ENCODE data around the gene DPP6.

The DPP6 gene

GRCh38 chr7:154546946-154547587, 494.9 kb downstream of the DPP6 start:
- TF ChIP-seq, protein P1, sequence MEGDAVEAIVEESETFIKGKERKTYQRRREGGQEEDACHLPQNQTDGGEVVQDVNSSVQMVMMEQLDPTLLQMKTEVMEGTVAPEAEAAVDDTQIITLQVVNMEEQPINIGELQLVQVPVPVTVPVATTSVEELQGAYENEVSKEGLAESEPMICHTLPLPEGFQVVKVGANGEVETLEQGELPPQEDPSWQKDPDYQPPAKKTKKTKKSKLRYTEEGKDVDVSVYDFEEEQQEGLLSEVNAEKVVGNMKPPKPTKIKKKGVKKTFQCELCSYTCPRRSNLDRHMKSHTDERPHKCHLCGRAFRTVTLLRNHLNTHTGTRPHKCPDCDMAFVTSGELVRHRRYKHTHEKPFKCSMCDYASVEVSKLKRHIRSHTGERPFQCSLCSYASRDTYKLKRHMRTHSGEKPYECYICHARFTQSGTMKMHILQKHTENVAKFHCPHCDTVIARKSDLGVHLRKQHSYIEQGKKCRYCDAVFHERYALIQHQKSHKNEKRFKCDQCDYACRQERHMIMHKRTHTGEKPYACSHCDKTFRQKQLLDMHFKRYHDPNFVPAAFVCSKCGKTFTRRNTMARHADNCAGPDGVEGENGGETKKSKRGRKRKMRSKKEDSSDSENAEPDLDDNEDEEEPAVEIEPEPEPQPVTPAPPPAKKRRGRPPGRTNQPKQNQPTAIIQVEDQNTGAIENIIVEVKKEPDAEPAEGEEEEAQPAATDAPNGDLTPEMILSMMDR (IDR thresholded peaks at IDR 0.05; ENCODE audit: control extremely low read depth, extremely low read depth, low read depth, missing control alignments) = no peak
- ChIA-PET CTCF (no interaction called here), POLR2A (no interaction called here)
- DNase-seq (ENCODE audit: extremely low spot score) = no peak

DNA sequence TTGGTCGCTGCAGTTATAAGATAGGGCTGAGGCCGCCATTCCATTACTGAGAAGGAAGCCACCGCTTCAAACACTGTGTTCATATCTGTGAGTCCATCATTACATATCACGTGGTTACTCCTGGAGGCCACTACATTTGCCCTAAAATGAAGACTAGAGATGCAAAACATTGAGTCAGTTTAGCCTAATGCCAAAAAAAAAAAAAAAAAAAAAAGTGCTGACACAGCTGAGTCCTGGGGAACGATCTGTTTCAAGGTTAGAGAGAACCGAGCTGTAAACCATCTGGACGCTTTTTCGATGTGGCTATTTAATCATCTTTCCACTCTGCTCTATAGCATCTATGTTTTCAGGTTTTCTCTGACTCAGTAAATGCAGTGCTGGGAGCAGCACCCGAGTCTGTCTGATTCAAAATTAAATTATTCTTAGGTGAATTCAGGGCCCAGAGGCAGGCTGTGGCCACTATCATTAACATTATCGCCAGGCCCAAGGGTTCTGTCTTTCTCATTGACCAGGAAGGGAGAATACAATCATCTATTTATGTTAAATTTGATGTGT, 501.6 kb downstream of the DPP6 start:
- CTCF ChIA-PET = no interaction called here

GRCh38 chr7:154559454-154559853, 507.3 kb downstream of the DPP6 start:
- ChIA-PET POLR2A (no interaction called here), CTCF (no interaction called here)
- TF ChIP-seq, protein P1 (IDR thresholded peaks at IDR 0.05; ENCODE audit: control extremely low read depth, extremely low read depth, low read depth, missing control alignments) = no peak

More for the DNA sequence above, 501.6 kb downstream of the DPP6 start:
- TF ChIP-seq, protein P1 (IDR thresholded peaks at IDR 0.05; ENCODE audit: control extremely low read depth, extremely low read depth, low read depth, missing control alignments) = no peak
- POLR2A ChIA-PET = no interaction called here
- DNase-seq (ENCODE audit: extremely low spot score) = no peak

DNA sequence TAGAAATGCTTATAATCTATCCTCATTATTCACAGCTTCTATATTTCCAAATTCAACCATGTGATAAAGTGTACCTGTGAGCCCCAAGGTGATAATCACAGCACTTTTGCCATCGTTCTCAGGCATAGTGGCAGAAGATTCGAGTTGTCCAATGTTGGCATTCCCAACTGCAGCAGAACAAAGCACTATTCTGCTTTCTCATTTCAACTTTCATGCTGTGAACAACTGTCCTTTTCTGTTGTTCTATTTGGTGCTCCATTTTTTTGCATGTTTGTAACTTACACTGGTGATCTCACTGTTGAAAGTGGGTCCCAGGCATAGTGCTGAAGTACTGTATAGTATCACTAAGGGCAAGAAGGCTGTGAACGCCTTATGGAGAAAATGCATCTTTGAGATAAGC, 512.5 kb downstream of the DPP6 start:
- ChIA-PET POLR2A (no interaction called here), CTCF (interaction anchor here (1.2 kb wide), 1 partner anchor 13 kb away, joined by 4 read pairs; no protein-coding TSS in a partner anchor)
- no peak for DNase-seq (ENCODE audit: extremely low spot score)
- TF ChIP-seq, protein P1 (IDR thresholded peaks at IDR 0.05; ENCODE audit: control extremely low read depth, extremely low read depth, low read depth, missing control alignments) = no peak

More at GRCh38 chr7:154559454-154559853, 507.3 kb downstream of the DPP6 start:
- DNase-seq (ENCODE audit: extremely low spot score) = no peak

- POLR2A ChIA-PET = no interaction called here
- CTCF ChIA-PET = no interaction called here
- no peak for DNase-seq (ENCODE audit: extremely low spot score)
- TF ChIP-seq, protein P1 (IDR thresholded peaks at IDR 0.05; ENCODE audit: control extremely low read depth, extremely low read depth, low read depth, missing control alignments) = no peak
Observed at GRCh38 chr7:154566877-154567276, 514.7 kb downstream of the DPP6 start.

- CTCF ChIA-PET = no interaction called here
- TF ChIP-seq, protein P1 (IDR thresholded peaks at IDR 0.05; ENCODE audit: control extremely low read depth, extremely low read depth, low read depth, missing control alignments) = no peak
- POLR2A ChIA-PET = no interaction called here
- no peak for DNase-seq (ENCODE audit: extremely low spot score)
Observed at GRCh38 chr7:154568346-154568745, 516.1 kb downstream of the DPP6 start.

Data from GM10248 (cell line).